ENCODE results near the gene OSBPL2.

The OSBPL2 gene

DNA sequence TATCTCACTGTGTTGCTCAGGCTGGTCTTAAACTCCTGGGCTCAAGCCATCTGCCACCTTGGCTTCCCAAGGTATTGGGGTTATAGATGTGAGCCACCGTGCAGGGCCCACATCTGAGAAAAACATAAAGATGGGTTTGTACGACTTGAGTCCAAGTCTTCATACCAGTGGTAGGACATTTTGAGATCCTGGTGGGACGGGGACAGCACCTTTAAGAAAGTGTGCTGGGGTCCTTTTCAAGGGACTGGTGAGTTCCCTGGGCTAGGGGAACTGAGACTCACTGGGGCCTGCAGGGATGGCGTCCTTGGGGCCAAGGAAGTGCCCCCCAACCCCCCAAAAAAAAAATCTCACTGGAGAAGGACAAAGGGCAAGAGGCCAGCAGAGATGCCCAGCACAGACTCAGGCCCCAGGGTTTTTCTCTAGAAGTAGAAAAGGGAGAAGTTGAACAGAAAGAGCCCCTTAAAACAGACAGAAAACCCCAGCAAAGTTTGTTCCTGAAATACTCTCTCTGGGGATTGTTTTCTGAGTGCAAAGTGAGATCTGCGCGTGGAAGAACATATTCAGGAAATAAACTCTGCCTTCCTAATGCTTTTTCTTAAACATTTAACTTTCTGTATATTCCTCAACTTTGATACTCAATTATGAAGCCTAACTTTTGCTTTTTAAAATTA, 10.7 kb downstream of the OSBPL2 start:
- TF ChIP-seq, protein P1, sequence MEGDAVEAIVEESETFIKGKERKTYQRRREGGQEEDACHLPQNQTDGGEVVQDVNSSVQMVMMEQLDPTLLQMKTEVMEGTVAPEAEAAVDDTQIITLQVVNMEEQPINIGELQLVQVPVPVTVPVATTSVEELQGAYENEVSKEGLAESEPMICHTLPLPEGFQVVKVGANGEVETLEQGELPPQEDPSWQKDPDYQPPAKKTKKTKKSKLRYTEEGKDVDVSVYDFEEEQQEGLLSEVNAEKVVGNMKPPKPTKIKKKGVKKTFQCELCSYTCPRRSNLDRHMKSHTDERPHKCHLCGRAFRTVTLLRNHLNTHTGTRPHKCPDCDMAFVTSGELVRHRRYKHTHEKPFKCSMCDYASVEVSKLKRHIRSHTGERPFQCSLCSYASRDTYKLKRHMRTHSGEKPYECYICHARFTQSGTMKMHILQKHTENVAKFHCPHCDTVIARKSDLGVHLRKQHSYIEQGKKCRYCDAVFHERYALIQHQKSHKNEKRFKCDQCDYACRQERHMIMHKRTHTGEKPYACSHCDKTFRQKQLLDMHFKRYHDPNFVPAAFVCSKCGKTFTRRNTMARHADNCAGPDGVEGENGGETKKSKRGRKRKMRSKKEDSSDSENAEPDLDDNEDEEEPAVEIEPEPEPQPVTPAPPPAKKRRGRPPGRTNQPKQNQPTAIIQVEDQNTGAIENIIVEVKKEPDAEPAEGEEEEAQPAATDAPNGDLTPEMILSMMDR (IDR thresholded peaks at IDR 0.05; ENCODE audit: control extremely low read depth, extremely low read depth, low read depth, missing control alignments), result no peak
- ChIA-PET POLR2A (no interaction called here), CTCF (no interaction called here)
- DNase-seq (ENCODE audit: extremely low spot score), result no peak

DNA sequence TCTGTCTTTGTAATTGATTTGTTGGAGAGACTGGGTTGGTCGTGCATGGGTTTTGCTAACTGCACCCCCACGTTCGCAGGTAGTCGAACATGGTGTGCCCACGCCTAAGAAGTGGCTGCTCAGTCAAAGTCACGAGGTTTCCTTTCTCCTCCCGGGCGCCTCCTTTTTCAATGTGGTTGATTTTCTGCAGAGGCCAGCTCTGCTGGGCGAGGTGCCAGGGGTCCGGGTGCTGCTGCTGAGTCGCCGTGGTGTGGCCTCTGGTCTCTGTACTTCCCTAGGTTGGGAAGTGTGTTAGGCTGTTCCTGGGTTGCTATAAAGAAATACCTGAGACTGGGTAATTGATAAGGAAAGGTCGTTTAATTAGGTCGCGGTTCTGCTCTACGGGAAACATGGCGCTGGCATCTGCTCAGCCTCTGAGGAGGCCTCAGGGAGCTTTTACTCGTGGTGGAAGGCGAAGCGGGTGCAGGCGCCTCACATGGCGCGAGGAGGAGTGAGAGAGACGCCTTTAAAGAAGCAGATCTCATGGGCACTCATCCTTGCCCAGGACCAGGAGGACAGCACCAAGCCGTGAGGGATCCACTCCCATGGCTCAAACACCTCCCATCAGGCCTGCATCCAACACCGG, 14.1 kb downstream of the OSBPL2 start:
- no peak for DNase-seq (ENCODE audit: extremely low spot score)
- ChIA-PET CTCF (no interaction called here), POLR2A (no interaction called here)
- TF ChIP-seq, protein P1 (IDR thresholded peaks at IDR 0.05; ENCODE audit: control extremely low read depth, extremely low read depth, low read depth, missing control alignments), result no peak

DNA sequence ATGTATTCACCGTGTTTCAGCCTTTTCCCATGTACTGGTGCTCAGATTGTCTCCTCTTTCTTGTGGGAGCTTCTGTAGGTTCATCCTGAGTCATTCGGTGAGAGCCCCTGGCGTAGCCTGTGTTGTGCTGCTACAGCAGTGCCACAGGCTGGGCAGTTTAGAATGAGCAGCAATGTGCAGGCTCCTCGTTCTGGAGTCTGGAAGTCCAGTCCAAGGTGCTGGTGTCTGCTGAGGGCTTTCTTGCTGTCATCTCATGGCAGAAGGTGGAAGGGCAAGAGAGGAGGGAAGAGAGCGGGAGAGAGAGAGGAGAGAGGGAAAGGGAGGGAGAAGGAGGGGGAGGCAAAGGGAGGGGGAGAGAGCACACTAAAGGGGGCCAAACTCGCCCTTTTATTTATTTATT, 15.1 kb downstream of the OSBPL2 start:
- TF ChIP-seq, protein P1 (IDR thresholded peaks at IDR 0.05; ENCODE audit: control extremely low read depth, extremely low read depth, low read depth, missing control alignments), result no peak
- no peak for DNase-seq (ENCODE audit: extremely low spot score)
- ChIA-PET CTCF (no interaction called here), POLR2A (no interaction called here)

DNA sequence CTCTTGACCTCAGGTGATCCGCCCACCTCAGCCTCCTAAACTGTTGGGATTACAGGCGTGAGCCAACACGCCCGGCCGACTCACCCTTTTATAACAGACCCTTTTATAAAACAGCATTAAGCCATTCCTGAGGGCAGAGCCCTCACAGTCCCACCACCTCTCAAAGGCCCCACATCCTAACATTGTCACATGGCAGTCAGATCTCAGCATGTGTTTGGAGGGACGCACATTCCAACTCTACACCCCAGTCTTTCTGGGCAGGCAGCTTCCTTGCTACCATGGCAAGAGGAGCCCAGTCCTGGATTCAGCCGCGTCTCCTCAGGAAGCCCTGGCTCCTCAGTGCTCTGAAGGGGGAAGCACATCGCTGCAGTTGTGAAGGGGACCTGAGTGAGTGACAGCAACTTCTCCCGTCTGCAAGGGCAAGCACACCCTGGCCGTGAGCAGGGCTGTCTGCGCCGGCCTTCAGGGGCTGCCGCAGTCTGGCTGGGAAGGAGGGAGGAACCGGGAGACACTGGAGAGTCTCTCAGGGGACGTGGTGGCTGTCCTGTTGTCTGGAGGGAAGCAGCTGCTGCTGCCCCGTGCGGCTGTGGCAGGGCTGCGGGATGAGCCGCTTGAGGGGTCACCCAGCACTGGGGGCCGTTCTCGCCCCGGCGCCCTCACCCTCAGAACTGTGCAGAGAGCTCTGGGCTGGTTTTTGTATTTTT, 15.9 kb downstream of the OSBPL2 start:
- ChIA-PET CTCF (no interaction called here), POLR2A (interaction anchor here (0.8 kb wide), 1 partner anchor 16 kb away, joined by 3 read pairs; the partner anchor contains the start of gene OSBPL2)
- no peak for DNase-seq (ENCODE audit: extremely low spot score)

DNA sequence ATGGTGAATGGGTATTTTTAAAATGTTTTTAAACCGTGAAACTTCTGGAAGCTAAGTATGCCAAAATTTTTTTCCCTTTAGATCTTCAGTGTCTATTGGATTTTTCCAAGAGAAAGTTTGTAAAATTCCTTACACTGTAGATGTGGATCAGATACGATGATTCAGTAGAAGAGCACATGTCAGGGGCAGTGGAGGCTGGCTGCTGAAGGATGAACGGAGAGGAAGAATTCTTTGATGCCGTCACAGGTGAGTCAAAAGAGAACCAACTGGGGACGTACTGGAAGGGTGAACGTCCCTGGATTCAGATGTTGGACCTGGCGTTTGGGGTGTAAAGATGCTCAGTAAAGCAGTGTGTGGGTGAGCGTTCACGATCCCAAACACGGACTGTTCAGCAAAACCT, 17.7 kb downstream of the OSBPL2 start:
- CTCF ChIA-PET, result interaction anchor here (1.1 kb wide), 1 partner anchor 126 kb away, joined by 3 read pairs; no protein-coding TSS in a partner anchor
- POLR2A ChIA-PET, result no interaction called here
- no peak for DNase-seq (ENCODE audit: extremely low spot score)
- TF ChIP-seq, protein P1 (IDR thresholded peaks at IDR 0.05; ENCODE audit: control extremely low read depth, extremely low read depth, low read depth, missing control alignments), result no peak

More for the DNA sequence above, 15.9 kb downstream of the OSBPL2 start:
- TF ChIP-seq, protein P1 (IDR thresholded peaks at IDR 0.05; ENCODE audit: control extremely low read depth, extremely low read depth, low read depth, missing control alignments), result no peak

DNA sequence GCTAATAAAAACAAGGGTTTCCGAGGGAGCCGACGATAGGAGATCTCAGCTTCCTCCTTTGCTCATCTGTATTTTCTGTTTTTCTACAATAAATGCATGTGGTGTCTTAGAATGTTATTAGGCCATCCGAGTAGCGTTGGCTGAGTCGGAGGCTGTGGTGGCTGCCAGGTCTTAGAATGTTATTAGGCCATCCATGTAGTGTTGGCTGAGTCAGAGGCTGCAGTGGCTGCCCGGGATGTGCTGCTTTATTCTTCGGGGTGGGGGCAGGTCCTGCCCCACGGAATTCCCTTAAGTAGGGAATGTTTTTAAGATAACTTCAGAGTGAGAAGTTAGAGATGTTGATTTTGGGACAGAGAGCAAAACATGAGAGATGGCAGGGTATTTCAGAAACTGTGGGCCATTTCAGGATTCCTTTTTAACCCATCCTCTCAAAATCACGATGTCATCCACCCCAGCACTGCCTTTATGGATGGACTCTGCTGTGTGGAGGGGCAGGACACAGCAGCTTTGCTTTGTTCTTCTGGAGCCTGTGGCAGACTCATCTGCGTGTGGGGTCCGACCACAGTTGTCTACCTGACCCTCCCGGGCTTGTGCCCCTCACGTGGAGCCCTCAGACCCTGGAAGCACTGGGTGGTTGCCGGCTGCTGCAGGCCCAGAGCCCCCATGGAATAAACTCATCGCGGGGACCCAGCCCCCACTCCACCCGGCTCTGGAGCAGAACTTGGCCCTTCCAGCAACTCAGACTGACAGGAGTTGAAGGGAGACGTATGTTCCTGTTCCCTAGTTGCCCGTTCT, 20.4 kb downstream of the OSBPL2 start:
- no peak for DNase-seq (ENCODE audit: extremely low spot score)
- CTCF ChIA-PET, result no interaction called here
- POLR2A ChIA-PET, result interaction anchor here (0.5 kb wide), 1 partner anchor 143 kb away, joined by 6 read pairs; no protein-coding TSS in a partner anchor
- TF ChIP-seq, protein P1 (IDR thresholded peaks at IDR 0.05; ENCODE audit: control extremely low read depth, extremely low read depth, low read depth, missing control alignments), result no peak

Measured in GM10248 (cell line).